ENCODE measurements around the gene POMC. TPM values are rescaled to one million over a fixed set of nuclear protein-coding genes. Genes with fewer than 3 reads are reported as not detected.

The POMC gene
- total RNA-seq, 2 donors from 2014 or later = 5.3 to 10.6 TPM

DNA sequence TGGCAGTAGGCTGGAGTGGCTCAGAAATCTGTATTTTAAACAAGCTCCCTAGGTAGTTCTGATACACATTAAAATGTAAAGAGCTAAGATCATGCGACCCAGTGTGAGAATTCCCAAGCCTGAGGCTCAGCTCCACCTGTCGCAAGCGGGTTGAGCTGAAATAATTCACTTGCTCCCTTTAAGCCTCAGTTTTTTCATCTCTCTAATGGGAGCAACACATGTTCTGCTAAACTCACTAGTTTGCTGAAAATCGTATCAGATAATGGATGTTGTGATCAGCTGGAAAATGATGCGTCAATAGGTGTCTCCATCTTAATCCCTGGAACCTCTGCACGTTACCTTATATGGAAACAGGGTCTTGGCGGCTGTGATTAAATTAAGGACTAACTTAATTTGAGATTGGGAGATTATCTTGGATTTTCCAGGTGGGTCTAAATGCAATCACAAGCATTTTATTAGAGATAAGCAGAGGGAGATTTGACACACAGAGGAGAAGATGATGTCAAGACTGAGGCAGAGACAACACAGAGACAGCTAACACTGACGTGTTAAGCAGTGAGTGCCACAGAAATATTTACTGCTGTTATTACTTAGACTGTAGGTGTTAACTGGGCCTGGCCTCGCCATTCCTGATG is 53.0 kb downstream of the POMC start:
- ATAC-seq = no peak
- intact Hi-C loops (cut with DNase I) = no loop called here
- DNase-seq = no peak

GRCh38 chr2:25112113-25112512 is 56.3 kb downstream of the POMC start:
- DNase-seq (peak; percentile 13), ATAC-seq (no peak)
- intact Hi-C loops (cut with DNase I) = no loop called here

Other genes with a start within 250 kb of the POMC start
- gene ADCY3, start 248.3 kb downstream of the POMC start, total RNA-seq = 10 to 100 TPM; 42.7 to 44.0 TPM
- 1 to 10 TPM; 7.0 to 8.3 TPM for gene DNAJC27, start 196.6 kb downstream of the POMC start, total RNA-seq
- gene EFR3B, start 126.5 kb downstream of the POMC start, total RNA-seq = 1 to 10 TPM; 7.5 to 8.7 TPM
- 10 to 100 TPM; 18.4 to 19.1 TPM for gene DNMT3A, start 173.3 kb upstream of the POMC start, total RNA-seq